ENCODE results near the gene AMBRA1.
A peak's percentile ranks its signal among the peaks of the same experiment; 100 is the strongest.

The AMBRA1 gene

GRCh38 chr11:46564459-46564858 is 29.4 kb downstream of the AMBRA1 start:
- DNase-seq, result no peak

GRCh38 chr11:46562527-46562926 is 31.3 kb downstream of the AMBRA1 start:
- no peak for DNase-seq

- DNase-seq, result no peak
These were observed 33.4 kb downstream of the AMBRA1 start for GRCh38 chr11:46560300-46560991.

GRCh38 chr11:46559815-46560214 is 34.0 kb downstream of the AMBRA1 start:
- DNase-seq, result no peak

- no peak for DNase-seq
These were observed 36.1 kb downstream of the AMBRA1 start for GRCh38 chr11:46557684-46558151.

- no peak for DNase-seq
These were observed 38.4 kb downstream of the AMBRA1 start for GRCh38 chr11:46555267-46556054.

- DNase-seq, result no peak
These were observed 39.3 kb downstream of the AMBRA1 start for GRCh38 chr11:46554213-46555147.

- DNase-seq, result no peak
These were observed 40.0 kb downstream of the AMBRA1 start for GRCh38 chr11:46553814-46554212.

- no peak for DNase-seq
These were observed 42.6 kb downstream of the AMBRA1 start for GRCh38 chr11:46551261-46551660.

GRCh38 chr11:46547579-46547978 is 46.2 kb downstream of the AMBRA1 start:
- no peak for DNase-seq

- no peak for DNase-seq
These were observed 50.3 kb downstream of the AMBRA1 start for GRCh38 chr11:46543564-46543963.

- DNase-seq, result no peak
These were observed 52.0 kb downstream of the AMBRA1 start for GRCh38 chr11:46541593-46542371.

- DNase-seq, result no peak
These were observed 53.0 kb downstream of the AMBRA1 start for GRCh38 chr11:46540807-46541206.

GRCh38 chr11:46537537-46538295 is 56.1 kb downstream of the AMBRA1 start:
- peak; percentile 78 for DNase-seq

GRCh38 chr11:46537121-46537520 is 56.7 kb downstream of the AMBRA1 start:
- no peak for DNase-seq

GRCh38 chr11:46535688-46536087 is 58.1 kb downstream of the AMBRA1 start:
- DNase-seq, result no peak

GRCh38 chr11:46534711-46535110 is 59.1 kb downstream of the AMBRA1 start:
- DNase-seq, result no peak

GRCh38 chr11:46533396-46534100 is 60.3 kb downstream of the AMBRA1 start:
- no peak for DNase-seq

GRCh38 chr11:46529928-46530574 is 63.8 kb downstream of the AMBRA1 start:
- DNase-seq, result no peak

Data from NCI-H187 treated with DMSO at 0.1 percent for 48 hours (cell line).